ENCODE measurements around the gene GIMAP5. TPM values are rescaled to one million over a fixed set of nuclear protein-coding genes. Genes with fewer than 3 reads are reported as not detected.

The GIMAP5 gene
- total and polyA plus RNA-seq, 9 of the 15 experiments (the other 6 are each of a cell fraction or from before 2014, with no cell fraction given): 0.35 TPM; not detected in 8

DNA sequence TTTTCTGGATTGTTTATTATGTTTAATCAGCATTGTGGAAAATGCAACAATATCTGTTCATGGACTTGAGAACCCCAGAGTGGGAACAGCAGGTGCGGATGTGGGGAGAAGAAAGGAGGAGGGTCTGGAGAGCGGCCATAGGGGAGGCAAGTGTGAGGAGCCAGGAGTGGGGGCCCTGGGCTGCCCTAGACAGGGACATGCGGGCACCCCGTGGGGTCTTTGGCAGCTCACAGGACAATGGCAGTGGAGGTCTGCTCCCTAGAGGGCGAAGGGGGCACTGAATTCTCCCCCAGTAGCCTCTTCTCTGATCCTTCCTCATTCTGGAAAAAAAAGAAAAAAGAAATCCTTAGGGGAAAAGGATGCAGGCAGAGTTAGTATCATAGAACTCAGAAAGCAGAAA lies 54.1 kb downstream of the GIMAP5 start:
- Histone ChIP-seq H3K9me3 (replicated peaks; ENCODE audit: control insufficient read depth, insufficient read depth, low read depth, low read length) (no peaks in the 10 kb centered on the region), H3K4me3 (no peak overlapping the region), H3K36me3 (ENCODE audit: control insufficient read depth, insufficient read depth, low read length) (no peaks in the 10 kb centered on the region), H4K20me1 (replicated peaks; ENCODE audit: control insufficient read depth, insufficient read depth, low read length) (peaks cover 8% of the 10 kb centered on the region; the same call in 1 of the 2 replicates), H3K79me2 (ENCODE audit: control insufficient read depth, insufficient read depth, low read length) (no peaks in the 10 kb centered on the region), H3K9ac (ENCODE audit: insufficient read depth in 1 of 2, low read depth in 2 of 2, low read length in 2 of 2) (no peak overlapping the region), H3K27ac (ENCODE audit: extremely low read depth, low read depth, low read length) (no peak overlapping the region), H3K27me3 (ENCODE audit: control insufficient read depth in 2 of 2, insufficient read depth in 2 of 2, low read length in 2 of 2) (peaks cover 48 to 79% of the 10 kb centered on the region in 2 experiments; a peak in 4 of 5 replicates), H3K9me1 (ENCODE audit: control insufficient read depth, insufficient read depth, low read length) (no peaks in the 10 kb centered on the region), H3K4me1 (replicated peaks in 1 of 2; ENCODE audit: control insufficient read depth in 2 of 2, insufficient read depth in 2 of 2, low read length in 2 of 2) (peaks cover 10% of the 10 kb centered on the region in 2 experiments; a peak in 4 of 5 replicates), H3K4me2 (ENCODE audit: insufficient read depth, low read length) (no peak overlapping the region), H2AFZ (ENCODE audit: low read depth, low read length) (no peak overlapping the region)
- no peak for ATAC-seq
- in situ Hi-C loops (cut with MboI): no loop called here
- ChIA-PET CTCF (ENCODE audit: low intra/inter-chr PET ratio) (no interaction called here), POLR2A (no interaction called here)
- WGBS (ENCODE audit: insufficient coverage, low coverage, missing lambda C conversion rate): 2% methylated on average over 5 of the region's 5 CpGs
- peak in 1 of 4 experiments; percentile 10 for DNase-seq (ENCODE audit: extremely low read depth in 1 of 4, low spot score in 3 of 4)
- no TSS peak for BruUV-seq (replicated peaks)
- TF ChIP-seq CBX2 (IDR thresholded peaks at IDR 0.05; ENCODE audit: insufficient read depth, low read length, poor library complexity, severe bottlenecking) (no peak), JUN (IDR thresholded peaks at IDR 0.05; ENCODE audit: borderline replicate concordance, low read depth, low read length) (no peak), JUN (CRISPR knock-in tag; IDR thresholded peaks at IDR 0.05; ENCODE audit: borderline replicate concordance) (no peak), FOXM1 (IDR thresholded peaks at IDR 0.05; ENCODE audit: low read depth) (no peak), FOXM1 (CRISPR knock-in tag; IDR thresholded peaks at IDR 0.05; ENCODE audit: low read depth) (no peak), PTBP1 (IDR thresholded peaks at IDR 0.05; ENCODE audit: low read depth, low read length) (no peak)
- FAIRE-seq: no peak
- intact Hi-C loops (cut with micrococcal nuclease): no loop called here

All from K562 (cell line).